ENCODE data around the gene CFAP77. TPM values are rescaled to one million over a fixed set of nuclear protein-coding genes. Genes with fewer than 3 reads are reported as not detected.
A peak's percentile ranks its signal among the peaks of the same experiment; 100 is the strongest.

Gene CFAP77
- total RNA-seq, 1 donor from 2014 or later: 0.13 TPM

- no peak for DNase-seq (ENCODE audit: low read depth in 2 of 2)
These were observed 184.4 kb downstream of the CFAP77 start for GRCh38 chr9:132594412-132594811.

DNA sequence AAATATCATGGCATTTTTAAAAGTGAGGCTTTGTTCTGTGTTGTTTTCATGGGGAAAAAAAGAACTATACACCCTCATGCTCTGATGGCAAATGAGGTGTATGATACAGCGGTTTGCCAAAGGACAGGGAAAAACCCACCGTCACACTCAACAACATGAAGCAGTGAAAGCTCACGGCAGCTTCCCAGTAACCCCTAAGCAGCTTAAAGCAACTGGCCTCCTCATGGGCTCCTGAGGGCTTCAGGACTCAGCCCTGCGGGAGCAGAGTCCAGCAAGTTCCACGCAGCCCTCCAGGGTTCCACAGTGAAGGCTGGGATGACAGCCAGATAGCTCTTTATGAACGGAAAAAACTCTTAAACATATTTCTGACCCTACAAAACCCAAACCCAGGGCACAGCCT lies 185.3 kb downstream of the CFAP77 start:
- no peak for DNase-seq (ENCODE audit: low read depth in 2 of 2)

- DNase-seq (ENCODE audit: low read depth in 2 of 2): peak in 1 of 2 donors; percentile 42
These were observed 186.2 kb downstream of the CFAP77 start for GRCh38 chr9:132596200-132596599.

DNA sequence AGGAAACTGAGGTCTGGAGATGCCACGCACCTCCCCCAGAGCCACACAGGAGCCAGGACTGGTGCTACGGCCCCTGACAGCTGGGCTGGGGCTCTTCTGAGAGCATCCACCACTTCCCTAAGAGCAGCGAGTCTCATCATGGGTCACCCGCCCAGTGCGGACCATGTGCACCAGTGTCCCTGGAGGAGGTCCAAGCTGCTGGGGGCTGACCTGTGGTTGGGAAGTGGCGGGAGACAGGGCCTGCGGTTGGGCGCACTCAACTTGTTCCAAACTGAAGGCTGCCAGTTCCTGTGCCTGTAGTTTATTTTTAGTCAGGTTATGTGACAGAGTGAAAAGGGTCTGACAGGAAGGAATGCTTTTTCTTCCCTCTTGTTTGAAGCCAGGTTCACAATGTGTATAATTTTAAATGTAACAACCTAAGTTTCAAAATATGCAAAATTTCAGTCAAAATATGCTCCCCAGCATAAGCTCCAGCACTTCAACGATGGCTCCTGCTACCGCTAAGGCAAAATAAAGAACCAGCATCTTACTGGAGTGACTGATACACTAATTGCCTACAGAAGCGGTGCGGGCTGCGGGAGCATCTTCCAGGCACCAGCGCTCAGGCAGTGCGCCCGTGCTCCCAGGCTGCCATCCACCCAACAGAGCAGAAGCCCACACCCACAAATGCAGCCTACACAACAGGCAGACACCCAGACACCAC lies 187.2 kb downstream of the CFAP77 start:
- peak in 1 of 2 donors; percentile 22 for DNase-seq (ENCODE audit: low read depth in 2 of 2)

DNA sequence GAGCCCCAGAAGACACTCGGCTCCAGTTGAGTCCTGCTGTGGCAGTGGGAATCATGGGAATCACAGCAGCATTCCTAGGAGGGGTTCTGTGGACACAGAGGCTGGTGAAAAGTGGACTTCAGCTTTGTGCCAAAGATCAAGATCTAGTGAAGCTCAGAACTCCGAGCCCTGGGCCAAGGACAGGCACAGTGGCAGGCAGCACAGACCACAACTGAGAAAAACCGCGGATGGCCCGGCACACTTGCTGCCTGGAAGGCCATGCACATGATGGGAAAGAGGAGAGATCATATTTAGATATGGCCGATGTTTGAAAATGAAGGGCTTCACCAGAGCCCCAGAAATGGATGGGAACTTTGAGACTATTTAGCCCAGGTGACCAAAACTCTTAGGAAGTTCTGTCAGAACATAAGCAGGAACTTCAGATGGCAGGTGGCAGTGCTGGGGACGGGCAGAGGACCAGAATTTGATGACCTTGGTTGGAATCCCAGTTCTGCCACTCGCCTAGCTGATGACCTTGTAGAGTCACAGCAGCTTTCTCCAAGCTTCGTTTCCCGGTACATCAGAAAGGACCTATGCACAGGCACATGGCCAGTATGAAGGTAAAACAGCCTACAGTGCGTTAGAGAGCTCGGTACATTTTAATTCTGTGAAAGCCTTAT lies 190.4 kb downstream of the CFAP77 start:
- DNase-seq (ENCODE audit: low read depth in 2 of 2): no peak

GRCh38 chr9:132602207-132602606 lies 192.2 kb downstream of the CFAP77 start:
- no peak for DNase-seq (ENCODE audit: low read depth in 2 of 2)

DNA sequence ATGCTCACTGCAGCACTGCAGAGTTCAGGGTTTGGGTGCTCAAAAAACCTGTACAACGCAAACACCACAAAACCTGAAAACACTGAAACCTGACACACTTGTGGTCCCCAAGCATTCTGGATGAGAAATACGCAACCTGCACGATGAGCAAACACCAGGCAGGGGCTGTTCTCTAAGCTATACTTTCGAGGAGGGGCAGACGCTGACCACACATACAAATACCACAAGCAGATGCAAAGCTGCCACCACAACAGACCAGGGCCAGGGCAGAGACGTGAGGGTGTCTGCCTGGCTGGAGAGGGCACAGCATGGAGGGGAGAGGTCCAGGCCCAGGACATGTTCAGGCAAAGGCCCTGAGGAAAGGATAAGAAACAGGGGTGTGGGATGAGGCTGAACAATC lies 195.4 kb downstream of the CFAP77 start:
- DNase-seq (ENCODE audit: low read depth in 2 of 2): no peak

DNA sequence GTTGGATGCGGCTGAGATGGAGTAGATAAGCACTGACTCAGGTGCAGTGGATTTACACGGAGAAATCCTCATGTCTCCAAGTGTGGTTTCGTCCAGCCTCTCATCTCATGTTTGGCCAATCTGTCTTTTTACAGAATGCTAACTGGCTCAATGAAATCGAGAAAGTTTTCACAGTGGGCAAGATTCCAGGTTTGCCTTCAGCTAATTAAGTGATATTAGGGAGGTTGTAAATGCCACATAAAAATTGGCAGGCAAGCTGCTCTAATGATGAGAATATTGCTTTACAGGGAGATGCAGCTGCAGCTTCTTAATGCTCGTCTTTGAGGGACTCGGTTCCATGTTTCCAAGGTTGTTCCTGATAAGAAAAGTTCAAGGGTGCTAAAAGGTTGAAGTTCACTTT lies 196.1 kb downstream of the CFAP77 start:
- no peak for DNase-seq (ENCODE audit: low read depth in 2 of 2)

- no peak for DNase-seq (ENCODE audit: low read depth in 2 of 2)
These were observed 199.2 kb downstream of the CFAP77 start for GRCh38 chr9:132609184-132609583.

- DNase-seq (ENCODE audit: low read depth in 2 of 2): no peak
These were observed 199.8 kb downstream of the CFAP77 start for GRCh38 chr9:132609829-132610228.

DNA sequence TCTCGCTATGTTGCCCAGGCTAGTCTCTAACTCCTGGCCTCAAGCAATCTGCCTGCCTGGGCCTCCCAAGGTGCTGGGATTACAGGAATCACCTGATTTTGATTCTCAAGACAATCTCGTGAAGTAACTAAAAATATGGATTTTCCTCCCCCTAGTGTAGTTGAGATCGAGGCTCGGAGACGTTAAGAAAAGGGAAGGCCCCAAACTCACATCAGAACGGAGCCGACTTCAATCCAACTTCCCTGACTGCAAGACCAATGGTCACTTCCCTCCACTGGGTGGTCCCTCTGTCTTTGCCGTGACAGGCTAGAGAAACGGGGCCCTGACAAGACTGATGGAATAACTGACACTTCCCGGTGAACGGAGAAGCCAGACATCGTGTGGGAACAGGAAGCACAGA lies 200.7 kb downstream of the CFAP77 start:
- no peak for DNase-seq (ENCODE audit: low read depth in 2 of 2)

GRCh38 chr9:132614324-132614723 lies 204.3 kb downstream of the CFAP77 start:
- no peak for DNase-seq (ENCODE audit: low read depth in 2 of 2)

- no peak for DNase-seq (ENCODE audit: low read depth in 2 of 2)
These were observed 205.8 kb downstream of the CFAP77 start for GRCh38 chr9:132615774-132616173.

DNA sequence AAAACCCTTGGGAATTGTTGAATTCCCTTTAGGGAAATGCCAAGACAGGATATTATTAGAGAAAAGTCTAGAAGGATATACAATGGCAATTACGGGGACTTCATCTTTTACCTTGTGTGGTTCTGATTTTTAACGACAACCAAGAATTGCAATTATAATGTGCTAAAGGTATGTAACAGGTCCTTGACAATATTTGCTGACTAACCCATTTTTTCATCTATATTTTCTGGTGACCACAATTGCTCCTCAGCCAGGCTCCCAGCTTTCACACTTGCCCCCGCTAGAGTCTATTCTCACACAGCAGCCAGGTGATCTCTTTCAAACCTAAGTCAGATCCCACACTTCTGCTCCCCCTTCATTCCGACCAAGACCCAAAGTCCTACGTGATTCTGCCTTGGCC lies 206.7 kb downstream of the CFAP77 start:
- no peak for DNase-seq (ENCODE audit: low read depth in 2 of 2)

- DNase-seq (ENCODE audit: low read depth in 2 of 2): no peak
These were observed 212.1 kb downstream of the CFAP77 start for GRCh38 chr9:132622159-132622558.

Other genes starting within 250 kb of the CFAP77 start
- under 0.01 and 0.77 TPM in 2 replicates for gene NTNG2, start 248.2 kb upstream of the CFAP77 start, total RNA-seq
- gene SETX, start 55.2 kb upstream of the CFAP77 start, total RNA-seq: 57.0 and 76.0 TPM in 2 replicates
- 7.4 and 7.7 TPM in 2 replicates for gene TTF1, start 3.4 kb upstream of the CFAP77 start, total RNA-seq
- not detected in 2 replicates for gene BARHL1, start 172.4 kb downstream of the CFAP77 start, total RNA-seq

Data from dermis microvascular lymphatic vessel endothelial cell (primary cell).